H9 (cell line): Measurements from ENCODE around the gene DDX53. TPM values are rescaled to one million over a fixed set of nuclear protein-coding genes. Genes with fewer than 3 reads are reported as not detected.

Source experiments
- DNase-seq: peaks from one replicate; pipeline ENCODE4 v3.0.0-alpha.2; 2017
- H2AFZ ChIP-seq: one replicate; pipeline ENCODE4 v1.6.1; 2013; ENCODE audit warnings: mild to moderate bottlenecking, low read length, control low read depth, moderate library complexity
- H2AK5ac ChIP-seq: 2 replicates; pipeline ENCODE4 v1.6.1; 2013; ENCODE audit warnings: low read length, control low read depth, mixed read lengths; ENCODE audit not compliant: insufficient read length
- H2BK120ac ChIP-seq: one replicate; pipeline ENCODE4 v1.6.1; 2013; ENCODE audit warnings: low read depth, mild to moderate bottlenecking, low read length, control low read depth, inconsistent platforms; ENCODE audit not compliant: poor library complexity, severe bottlenecking
- H2BK12ac ChIP-seq: 2 replicates; pipeline ENCODE4 v1.6.1; 2013; ENCODE audit warnings: low read length, control low read depth, mixed read lengths, low read depth; ENCODE audit not compliant: insufficient read length
- H2BK15ac ChIP-seq: 2 replicates; pipeline ENCODE4 v1.6.1; 2013; ENCODE audit warnings: low read depth, low read length, control low read depth
- H2BK20ac ChIP-seq: one replicate; pipeline ENCODE4 v1.6.1; 2013; ENCODE audit warnings: low read depth, mild to moderate bottlenecking, low read length, control low read depth, inconsistent platforms; ENCODE audit not compliant: poor library complexity, severe bottlenecking
- H2BK5ac ChIP-seq: 2 replicates; pipeline ENCODE4 v1.6.1; 2013; ENCODE audit warnings: low read length, control low read depth, mixed read lengths; ENCODE audit not compliant: insufficient read length
- H3K14ac ChIP-seq: 2 replicates; pipeline ENCODE4 v1.6.1; 2013; ENCODE audit warnings: low read length, control low read depth; ENCODE audit not compliant: insufficient read depth
- H3K18ac ChIP-seq: 2 replicates; pipeline ENCODE4 v1.6.1; 2013; ENCODE audit warnings: low read depth, mild to moderate bottlenecking, mixed read lengths, low read length, control low read depth; ENCODE audit not compliant: insufficient read length
- H3K23ac ChIP-seq: 2 replicates; pipeline ENCODE4 v1.6.1; 2013; ENCODE audit warnings: low read length, control low read depth, mixed read lengths, low read depth; ENCODE audit not compliant: insufficient read length
- H3K23me2 ChIP-seq: 2 replicates; pipeline ENCODE4 v1.6.1; 2013; ENCODE audit warnings: low read depth, mild to moderate bottlenecking, mixed read lengths, low read length, control low read depth; ENCODE audit not compliant: insufficient read length, poor library complexity, severe bottlenecking
- H3K27ac ChIP-seq: 2 replicates; pipeline ENCODE4 v1.5.1; 2013; ENCODE audit warnings: low read length, control low read depth, mixed read lengths, low read depth; ENCODE audit not compliant: insufficient read length
- H3K27me3 ChIP-seq: 2 replicates; pipeline ENCODE4 v1.6.1; 2013; ENCODE audit warnings: low read length, control low read depth, inconsistent platforms; ENCODE audit not compliant: insufficient read depth
- H3K4ac ChIP-seq: 2 replicates; pipeline ENCODE4 v1.6.1; 2013; ENCODE audit warnings: low read depth, mild to moderate bottlenecking, control low read depth, inconsistent platforms, low read length, moderate library complexity
- H3K4me1 ChIP-seq: 2 replicates; pipeline ENCODE4 v1.6.1; 2013; ENCODE audit warnings: low read length, control low read depth, inconsistent platforms; ENCODE audit not compliant: insufficient read depth
- H3K4me2 ChIP-seq: 2 replicates; pipeline ENCODE4 v1.6.1; 2013; ENCODE audit warnings: low read length, control low read depth, mixed read lengths; ENCODE audit not compliant: insufficient read length, insufficient read depth
- H3K56ac ChIP-seq: 2 replicates; pipeline ENCODE4 v1.6.1; 2013; ENCODE audit warnings: low read depth, mild to moderate bottlenecking, mixed read lengths, low read length, control low read depth; ENCODE audit not compliant: insufficient read length
- H3K79me1 ChIP-seq: 2 replicates; pipeline ENCODE4 v1.6.1; 2013; ENCODE audit warnings: low read depth, mild to moderate bottlenecking, moderate library complexity, low read length, control low read depth, inconsistent platforms; ENCODE audit not compliant: insufficient read depth, poor library complexity, severe bottlenecking
- H3K79me2 ChIP-seq: 2 replicates; pipeline ENCODE4 v1.6.1; 2013; ENCODE audit warnings: low read length, control low read depth, inconsistent platforms; ENCODE audit not compliant: insufficient read depth
- H3K9ac ChIP-seq: 2 replicates; pipeline ENCODE4 v1.6.1; 2013; ENCODE audit warnings: low read length, control low read depth, mixed read lengths; ENCODE audit not compliant: insufficient read length; ENCODE audit errors: extremely low read depth
- H3K9me3 ChIP-seq: one replicate; pipeline ENCODE4 v1.6.1; 2013; ENCODE audit warnings: low read depth, low read length, inconsistent platforms; ENCODE audit not compliant: control insufficient read depth
- H3T11ph ChIP-seq: one replicate; pipeline ENCODE4 v1.6.1; 2013; ENCODE audit warnings: mild to moderate bottlenecking, low read length, control low read depth, inconsistent platforms
- H4K20me1 ChIP-seq: one replicate; pipeline ENCODE4 v1.6.1; 2013; ENCODE audit not compliant: control insufficient read depth, insufficient read length, insufficient read depth
- H4K5ac ChIP-seq: 2 replicates; pipeline ENCODE4 v1.6.1; 2013; ENCODE audit warnings: low read depth, mild to moderate bottlenecking, mixed read lengths, low read length, control low read depth; ENCODE audit not compliant: insufficient read length
- H4K8ac ChIP-seq: replicated peaks from 2 replicates; pipeline ENCODE4 v1.6.1; 2013; ENCODE audit warnings: low read length, control low read depth, mixed read lengths, low read depth; ENCODE audit not compliant: insufficient read length
- H4K91ac ChIP-seq: 2 replicates; pipeline ENCODE4 v1.6.1; 2013; ENCODE audit warnings: low read depth, mild to moderate bottlenecking, moderate library complexity, mixed read lengths, low read length, control low read depth; ENCODE audit not compliant: insufficient read length
- H3K27ac Mint-ChIP-seq, 3 experiments: 2 replicates in 2 of 3; 3 replicates in 1 of 3; pipeline ENCODE4 v1.8.0; 2020 to 2021; ENCODE audit warnings: mixed read lengths in 3 of 3, mild to moderate bottlenecking in 1 of 3, moderate library complexity in 1 of 3
- H3K27me3 Mint-ChIP-seq: 2 replicates; pipeline ENCODE4 v1.8.0; 2021; ENCODE audit warnings: low read depth, mild to moderate bottlenecking, moderate library complexity, mixed read lengths
- H3K36me3 Mint-ChIP-seq, 3 experiments: 2 replicates in 2 of 3; 3 replicates in 1 of 3; pipeline ENCODE4 v1.8.0; 2020 to 2021; ENCODE audit warnings: low read depth in 3 of 3, mixed read lengths in 3 of 3; ENCODE audit not compliant: insufficient read depth in 1 of 3
- H3K4me1 Mint-ChIP-seq, 2 experiments: 2 replicates each; pipeline ENCODE4 v1.8.0; 2020; ENCODE audit warnings: mixed read lengths in 2 of 2
- H3K4me3 Mint-ChIP-seq, 2 experiments: 2 replicates in 1 of 2; 3 replicates in 1 of 2; pipeline ENCODE4 v1.8.0; 2020 to 2021; ENCODE audit warnings: mild to moderate bottlenecking in 2 of 2, mixed read lengths in 2 of 2, moderate library complexity in 1 of 2
- H3K9me3 Mint-ChIP-seq, 2 experiments: 2 replicates in 1 of 2; 3 replicates in 1 of 2; pipeline ENCODE4 v1.8.0; 2020; ENCODE audit warnings: mild to moderate bottlenecking in 2 of 2, mixed read lengths in 2 of 2, moderate library complexity in 1 of 2
- CTCF ChIP-seq: fragments of 200-600 bp; sonication (generic); conservative IDR thresholded peaks from 3 replicates; pipeline ENCODE4 v1.8.0; 2021; ENCODE audit warnings: antibody characterized with exemption, mild to moderate bottlenecking
- WGBS: extraction: QIAGEN DNeasy Blood & Tissue Kit; methylation state at CpG from one replicate; pipeline ENCODE4 v1.1.7; 2013; ENCODE audit warnings: missing lambda C conversion rate, low lambda C conversion rate, mixed read lengths; ENCODE audit not compliant: insufficient read length; ENCODE audit errors: extremely low coverage; 5-methylcytosine and 5-hydroxymethylcytosine counted together
- total RNA-seq: library from RNA; stranded (reverse); gene quantifications from 2 replicates; pipeline ENCODE4 v1.2.1, GENCODE V29; 2021

DDX53 gene
- total RNA-seq, 1 experiment from 2014 or later, result not detected

GRCh38 chrX:22959204-22959920, 40.4 kb upstream of the DDX53 start:
- Histone ChIP-seq H3K9me3 (no peaks in the 10 kb centered on the region), H4K20me1 (no peaks in the 10 kb centered on the region), H3K79me1 (no peaks in the 10 kb centered on the region), H3K27ac (no peak overlapping the region), H4K91ac (no peak overlapping the region), H2AFZ (no peak overlapping the region), H3K23me2 (no peaks in the 10 kb centered on the region), H3K4me2 (no peak overlapping the region), H2BK15ac (no peak overlapping the region), H3K9ac (no peak overlapping the region), H2BK20ac (no peak overlapping the region), H2BK120ac (no peak overlapping the region), H4K8ac (no peak overlapping the region), H2AK5ac (no peak overlapping the region), H3K27me3 (no peaks in the 10 kb centered on the region), H3K79me2 (no peaks in the 10 kb centered on the region), H3K14ac (no peak overlapping the region), H3K4me1 (no peaks in the 10 kb centered on the region), H4K5ac (no peak overlapping the region), H3K18ac (no peak overlapping the region), H2BK12ac (no peak overlapping the region), H3K23ac (no peak overlapping the region), H3K56ac (no peak overlapping the region), H3K4ac (no peak overlapping the region), H3T11ph (no peak overlapping the region), H2BK5ac (no peak overlapping the region)
- WGBS, result no CpG with 5 or more reads among the region's 4 CpGs
- Mint-ChIP-seq H3K4me3 (no peak overlapping the region), H3K27ac (no peak overlapping the region), H3K9me3 (peaks cover 10 to 32% of the 10 kb centered on the region in 2 experiments; a peak in 4 of 5 replicates), H3K36me3 (no peaks in the 10 kb centered on the region), H3K4me1 (no peaks in the 10 kb centered on the region), H3K27me3 (no peaks in the 10 kb centered on the region)
- TF ChIP-seq CTCF, result no peak
- DNase-seq, result no peak
